DMS153 (cell line): Measurements from ENCODE around the gene MRPS12.
A peak's percentile ranks its signal among the peaks of the same experiment; 100 is the strongest.
"Not testable (repeated sequence)": the region's sequence is repeated elsewhere in the genome, so short reads cannot be mapped to it uniquely, and the experiment has no call there.

Source experiments
- DNase-seq: peaks from one replicate; lab custom pipeline; 2025; lab: John Stamatoyannopoulos, UW

The MRPS12 gene

GRCh38 chr19:38939957-38940356, 9.2 kb downstream of the MRPS12 start:
- DNase-seq, result no peak

GRCh38 chr19:38941466-38941865, 10.7 kb downstream of the MRPS12 start:
- DNase-seq, result not testable (repeated sequence)

- no peak for DNase-seq
Observed at GRCh38 chr19:38941979-38942378, 11.2 kb downstream of the MRPS12 start.

- no peak for DNase-seq
Observed at GRCh38 chr19:38942471-38943181, 11.9 kb downstream of the MRPS12 start.

GRCh38 chr19:38944981-38945506, 14.3 kb downstream of the MRPS12 start:
- no peak for DNase-seq

- DNase-seq, result no peak
Observed at GRCh38 chr19:38945562-38946228, 15.0 kb downstream of the MRPS12 start.

- no peak for DNase-seq
Observed at GRCh38 chr19:38946229-38947010, 15.7 kb downstream of the MRPS12 start.

- peak; percentile 81 for DNase-seq
Observed at GRCh38 chr19:38949580-38950367, 19.0 kb downstream of the MRPS12 start.

GRCh38 chr19:38951187-38951586, 20.4 kb downstream of the MRPS12 start:
- DNase-seq, result no peak

GRCh38 chr19:38952395-38953165, 21.8 kb downstream of the MRPS12 start:
- DNase-seq, result peak; percentile 60

- no peak for DNase-seq
Observed at GRCh38 chr19:38953677-38954076, 22.9 kb downstream of the MRPS12 start.

GRCh38 chr19:38956264-38956663, 25.5 kb downstream of the MRPS12 start:
- DNase-seq, result no peak

- DNase-seq, result no peak
Observed at GRCh38 chr19:38958301-38958700, 27.6 kb downstream of the MRPS12 start.

GRCh38 chr19:38959618-38960017, 28.9 kb downstream of the MRPS12 start:
- no peak for DNase-seq

GRCh38 chr19:38964738-38965137, 34.0 kb downstream of the MRPS12 start:
- DNase-seq, result no peak

GRCh38 chr19:38966149-38966548, 35.4 kb downstream of the MRPS12 start:
- not testable (repeated sequence) for DNase-seq

- DNase-seq, result no peak
Observed at GRCh38 chr19:38970664-38971532, 40.2 kb downstream of the MRPS12 start.

- no peak for DNase-seq
Observed at GRCh38 chr19:38971672-38972071, 40.9 kb downstream of the MRPS12 start.

- no peak for DNase-seq
Observed at GRCh38 chr19:38974624-38975213, 44.0 kb downstream of the MRPS12 start.
